ENCODE measurements around the gene SNRPD2. TPM values are rescaled to one million over a fixed set of nuclear protein-coding genes. Genes with fewer than 3 reads are reported as not detected.

The SNRPD2 gene
- total and polyA plus RNA-seq, 2 of the 8 experiments (the other 6 are each of a cell fraction or from before 2014, with no cell fraction given), result 645 to 759 TPM

DNA sequence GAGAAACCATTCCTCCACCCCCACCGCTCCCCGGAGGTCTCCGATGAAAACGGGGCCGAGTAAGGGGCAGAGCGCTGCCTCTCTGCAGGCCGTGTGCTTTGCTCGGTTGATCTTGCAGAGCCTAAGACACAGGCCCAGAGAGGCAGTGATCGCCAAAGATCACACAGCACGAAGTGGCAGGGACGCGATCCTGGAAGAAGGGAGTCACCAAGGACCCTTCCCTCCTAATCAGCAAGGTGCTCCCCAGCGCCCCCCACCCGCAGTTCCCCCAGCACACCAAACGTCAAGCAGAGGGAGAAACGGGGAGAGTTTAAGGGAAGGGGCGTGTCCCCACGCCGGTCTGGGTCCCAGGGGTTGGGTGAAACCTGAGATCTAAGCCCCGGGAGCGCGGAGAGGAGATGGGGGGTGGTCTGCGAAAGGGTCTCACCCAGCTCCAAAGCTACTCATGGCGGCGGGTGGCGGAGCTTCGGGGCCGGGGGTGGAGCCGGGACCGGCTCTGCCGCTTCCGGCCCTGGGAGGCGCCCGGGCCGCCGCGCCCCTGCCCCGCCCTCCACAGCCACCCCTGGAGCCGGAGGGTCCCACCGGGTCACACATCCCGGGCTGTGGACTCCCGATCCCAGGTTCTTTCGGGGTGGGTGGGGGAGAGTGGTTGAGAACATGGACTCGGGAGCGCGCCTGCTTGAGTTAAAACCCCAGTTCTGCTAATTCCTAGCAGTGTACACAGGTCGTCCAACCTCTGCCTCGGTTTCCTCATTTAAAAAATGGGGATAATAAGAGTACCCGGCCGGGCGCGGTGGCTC, 52.6 kb downstream of the SNRPD2 start, which contains the start of gene EML2 (continued):
- TF ChIP-seq CHD7 (IDR thresholded peaks at IDR 0.05; ENCODE audit: insufficient replicate concordance, low read length) (no peak), EZH2 (IDR thresholded peaks at IDR 0.05; ENCODE audit: low read depth, low read length, severe bottlenecking) (no peak), SP4 (IDR thresholded peaks at IDR 0.05; ENCODE audit: low read length) (no peak), NANOG (IDR thresholded peaks at IDR 0.05; ENCODE audit: insufficient read depth, low read depth, low read length, poor library complexity, severe bottlenecking) (no peak), RXRA (IDR thresholded peaks at IDR 0.05; ENCODE audit: insufficient read depth, low read depth, low read length) (no peak), CBX5 (IDR thresholded peaks at IDR 0.05; ENCODE audit: low read depth, low read length) (no peak), MAX (IDR thresholded peaks at IDR 0.05) (peak; percentile 50; the same call in 1 of the 2 replicates), RNF2 (IDR thresholded peaks at IDR 0.05; ENCODE audit: borderline replicate concordance, low read depth, low read length, missing control alignments, poor library complexity, severe bottlenecking) (no peak), POU5F1 (IDR thresholded peaks at IDR 0.05; ENCODE audit: low read depth, low read length) (no peak)

Data from H1 (cell line).